Measurements from ENCODE around the gene SPDYE3.
"Not testable (repeated sequence)": the region's sequence is repeated elsewhere in the genome, so short reads cannot be mapped to it uniquely, and the experiment has no call there.

Gene SPDYE3

GRCh38 chr7:100352984-100353684 lies 45.6 kb downstream of the SPDYE3 start:
- no peak for DNase-seq

DNA sequence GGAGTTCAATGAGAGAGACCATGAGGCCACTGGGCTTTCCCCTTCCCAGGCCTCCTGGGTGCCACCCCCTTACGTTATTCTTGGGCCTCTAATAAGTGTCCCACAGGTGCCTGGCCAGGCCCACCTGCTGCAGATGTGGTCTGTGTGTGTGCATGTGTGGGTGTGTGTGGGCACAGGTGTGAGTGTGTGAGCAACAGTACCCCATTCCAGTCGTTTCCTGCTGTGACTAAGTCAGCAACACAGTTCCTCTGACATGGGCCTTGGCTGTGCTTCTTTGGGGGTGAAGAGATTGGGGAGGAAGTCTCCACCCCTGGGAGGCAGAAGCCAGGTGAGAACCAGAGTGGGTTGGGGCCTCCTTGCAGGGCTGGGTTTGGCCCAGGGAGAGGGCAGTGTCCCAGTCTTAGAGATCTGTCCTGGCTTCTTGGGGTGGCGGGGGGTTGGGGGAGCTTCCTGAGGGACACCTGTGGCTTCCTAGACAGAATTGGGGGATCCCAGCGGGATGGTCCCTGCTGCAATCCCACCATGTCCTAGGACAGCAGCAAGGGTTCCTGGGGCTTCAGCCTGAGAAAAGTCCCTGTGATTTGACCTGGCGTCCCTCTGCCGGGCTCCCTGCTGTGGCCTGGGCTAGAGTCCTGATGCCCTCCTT lies 46.3 kb downstream of the SPDYE3 start:
- DNase-seq = no peak

GRCh38 chr7:100356416-100357068 lies 49.0 kb downstream of the SPDYE3 start:
- no peak for DNase-seq

DNA sequence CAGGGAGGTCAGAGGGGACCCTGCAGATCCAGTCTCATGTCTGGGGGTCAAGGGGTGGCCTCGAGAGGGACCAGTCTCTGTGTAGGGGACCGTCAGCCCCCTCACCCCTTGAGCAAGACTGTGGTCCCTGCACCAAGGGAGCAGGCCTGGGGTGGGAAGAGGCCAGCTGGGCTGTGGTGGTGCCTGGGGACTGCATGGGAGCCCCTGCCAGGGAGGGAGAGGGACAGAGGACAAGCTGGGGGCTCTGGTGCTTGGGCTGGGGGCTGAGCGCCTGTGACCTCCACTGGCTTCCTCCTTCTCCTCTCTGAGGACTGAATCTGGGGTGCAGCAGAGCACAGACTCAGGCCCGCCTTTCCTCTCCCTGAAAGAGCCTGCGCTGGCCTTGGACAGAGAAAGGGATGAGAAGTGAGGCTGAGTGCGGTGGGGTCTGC lies 49.6 kb downstream of the SPDYE3 start:
- no peak for DNase-seq

- no peak for DNase-seq
These were observed 50.7 kb downstream of the SPDYE3 start, which contains the start of gene PILRB for GRCh38 chr7:100358027-100358856. TSS of gene PILRB (plus strand) at chr7:100358117. CDS start at chr7:100358303, 186 bp downstream.

DNA sequence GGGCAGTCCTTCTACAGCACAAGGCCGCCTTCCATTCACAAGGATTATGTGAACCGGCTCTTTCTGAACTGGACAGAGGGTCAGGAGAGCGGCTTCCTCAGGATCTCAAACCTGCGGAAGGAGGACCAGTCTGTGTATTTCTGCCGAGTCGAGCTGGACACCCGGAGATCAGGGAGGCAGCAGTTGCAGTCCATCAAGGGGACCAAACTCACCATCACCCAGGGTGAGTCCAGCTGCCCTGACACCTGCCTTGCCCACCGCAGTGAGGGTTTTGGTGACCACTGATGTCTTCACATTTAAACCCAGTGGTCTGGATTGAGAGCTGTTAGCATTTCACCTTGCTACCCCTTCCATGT lies 51.3 kb downstream of the SPDYE3 start:
- DNase-seq = no peak

- no peak for DNase-seq
These were observed 52.8 kb downstream of the SPDYE3 start for GRCh38 chr7:100360135-100360854.

GRCh38 chr7:100363098-100363497 lies 55.6 kb downstream of the SPDYE3 start:
- no peak for DNase-seq

- DNase-seq = not testable (repeated sequence)
These were observed 56.3 kb downstream of the SPDYE3 start for GRCh38 chr7:100363797-100364196.

DNA sequence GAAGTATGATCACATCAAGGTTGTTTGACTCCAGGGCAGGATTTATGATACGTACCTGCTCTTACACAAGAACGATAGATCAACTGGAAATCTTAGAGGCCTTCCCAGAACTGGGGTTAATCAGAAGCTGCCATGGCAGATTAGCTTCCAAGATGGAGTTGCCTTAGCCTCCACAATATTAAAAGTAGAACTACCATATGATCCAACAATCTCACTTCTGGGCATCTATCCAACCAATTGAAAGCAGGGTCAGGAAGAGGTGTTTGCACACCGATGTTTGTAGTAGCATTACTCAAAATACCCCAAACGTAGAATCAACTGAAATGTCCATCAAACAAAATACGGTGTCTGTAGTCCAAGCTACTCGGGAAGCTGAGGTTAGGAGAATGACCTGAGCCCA lies 57.0 kb downstream of the SPDYE3 start:
- DNase-seq = no peak

GRCh38 chr7:100365998-100366367 lies 58.5 kb downstream of the SPDYE3 start:
- DNase-seq = not testable (repeated sequence)

DNA sequence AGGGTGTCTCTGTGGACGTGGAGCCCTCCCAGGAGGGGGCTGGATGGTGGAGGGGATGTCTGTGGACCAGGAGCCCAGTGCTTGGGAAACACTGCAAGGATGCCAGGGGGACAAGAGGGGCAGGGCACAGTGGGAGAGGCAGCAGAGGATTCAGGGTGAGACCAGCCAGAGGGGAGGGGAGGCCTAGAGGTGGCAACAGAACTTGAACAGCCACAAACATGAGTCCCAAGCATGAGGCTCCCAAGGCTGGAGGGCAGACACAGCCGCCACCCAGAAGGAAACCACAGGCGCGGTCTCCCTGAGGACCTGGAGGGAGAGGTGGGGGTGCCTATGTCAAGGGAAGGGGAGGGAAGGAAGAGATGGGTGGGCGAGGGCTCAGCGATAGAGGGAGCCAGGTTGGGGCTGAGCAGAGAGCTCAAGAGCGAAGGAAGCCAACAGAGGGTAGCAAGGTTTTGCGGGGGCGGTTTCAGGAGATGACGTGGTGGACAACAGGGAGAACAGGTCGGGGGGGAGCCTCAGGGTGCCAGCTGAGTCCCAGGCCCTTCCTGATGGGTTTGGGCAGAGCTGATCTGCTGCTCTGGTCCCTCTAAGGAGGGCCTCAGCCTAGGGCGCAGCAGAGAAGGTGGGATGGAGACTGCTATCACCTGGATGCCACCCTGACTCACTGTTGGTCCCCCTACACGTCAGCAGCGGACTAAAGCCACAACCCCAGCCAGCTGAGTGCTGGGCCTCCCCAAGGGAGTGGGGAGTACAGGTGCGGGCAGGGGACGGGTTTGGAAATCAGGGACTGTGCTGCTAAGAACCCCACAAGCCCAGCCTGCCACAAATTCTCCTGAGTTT lies 59.1 kb downstream of the SPDYE3 start:
- DNase-seq = no peak

- DNase-seq = no peak
These were observed 59.7 kb downstream of the SPDYE3 start for GRCh38 chr7:100367251-100367620.

GRCh38 chr7:100367676-100368613 lies 60.4 kb downstream of the SPDYE3 start:
- DNase-seq = no peak

DNA sequence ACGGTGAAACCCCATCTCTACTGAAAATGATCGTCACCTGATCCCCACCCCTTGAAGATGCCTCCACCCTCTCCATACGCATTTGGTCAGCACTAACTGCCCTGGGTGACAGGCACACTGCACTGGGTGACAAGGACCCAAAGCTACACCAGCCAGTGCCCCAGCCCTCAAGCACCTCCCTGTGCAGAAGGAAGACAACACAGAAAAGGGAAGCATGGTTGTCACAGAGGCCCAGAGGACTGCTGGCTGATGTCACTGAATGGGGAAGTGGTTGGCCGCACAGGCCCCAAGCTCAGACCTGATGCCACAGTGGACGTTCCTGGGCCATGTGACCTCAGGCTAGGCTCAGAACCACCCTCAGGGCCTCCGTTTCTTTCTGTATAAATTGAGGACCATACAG lies 61.6 kb downstream of the SPDYE3 start:
- DNase-seq = no peak

GRCh38 chr7:100370303-100370702 lies 62.8 kb downstream of the SPDYE3 start:
- no peak for DNase-seq

- DNase-seq = no peak
These were observed 63.2 kb downstream of the SPDYE3 start for GRCh38 chr7:100370746-100371145.

- DNase-seq = no peak
These were observed 64.2 kb downstream of the SPDYE3 start for GRCh38 chr7:100371561-100372171.

Measured in cortex of kidney (tissue), 1 donor.